ENCODE data around the gene MEF2A. TPM values are rescaled to one million over a fixed set of nuclear protein-coding genes. Genes with fewer than 3 reads are reported as not detected.

Gene MEF2A
- total and polyA plus RNA-seq, 12 donors = 31.2 to 194 (median 167) TPM

GRCh38 chr15:99584081-99584600 is 18.4 kb downstream of the MEF2A start:
- no peak for ATAC-seq
- Histone ChIP-seq H3K36me3 (peaks cover 0 to 6% (median 0%) of the 10 kb centered on the region in 9 donors), H3K9me3 (peaks cover 0 to 38% (median 19%) of the 10 kb centered on the region in 11 donors), H3K4me3 (no peak overlapping the region), H3K27ac (no peak overlapping the region), H3K4me1 (peaks cover 8 to 54% (median 42%) of the 10 kb centered on the region in 9 donors), H3K27me3 (no peaks in the 10 kb centered on the region)
- no peak for TF ChIP-seq CTCF (IDR thresholded peaks at IDR 0.05)
- 60 to 74% methylated on average over 2 of the region's 2 CpGs for WGBS, 2 donors
- intact Hi-C loops (cut with DNase I) = loop anchor here in 3 of 10 donors (5.0 to 10.0 kb wide), 3 partner anchors 103 to 299 kb away; no protein-coding TSS in a partner anchor
- DNase-seq = no peak

GRCh38 chr15:99586121-99586520 is 20.3 kb downstream of the MEF2A start:
- Histone ChIP-seq H3K4me3 (no peak overlapping the region), H3K27me3 (no peaks in the 10 kb centered on the region), H3K27ac (no peak overlapping the region), H3K4me1 (peaks cover 0 to 52% (median 37%) of the 10 kb centered on the region in 9 donors), H3K9me3 (peaks cover 0 to 38% (median 19%) of the 10 kb centered on the region in 11 donors), H3K36me3 (peaks cover 0 to 6% (median 0%) of the 10 kb centered on the region in 9 donors)
- ATAC-seq (no peak), DNase-seq (no peak)
- intact Hi-C loops (cut with DNase I) = loop anchor here in 1 of 10 donors (10.0 kb wide), 1 partner anchor 301 kb away; no protein-coding TSS in a partner anchor
- no peak for TF ChIP-seq CTCF (IDR thresholded peaks at IDR 0.05)
- WGBS, 2 donors = 81 to 83% methylated on average over 1 of the region's 1 CpG

GRCh38 chr15:99589801-99590200 is 24.0 kb downstream of the MEF2A start:
- ATAC-seq (no peak), DNase-seq (no peak)
- intact Hi-C loops (cut with DNase I) = loop anchor here in 2 of 10 donors (5.0 to 10.0 kb wide), 2 partner anchors 92 to 305 kb away; no protein-coding TSS in a partner anchor
- no peak overlapping the region for H3K4me3 ChIP-seq
- no peaks in the 10 kb centered on the region for H3K27me3 ChIP-seq
- no peak for TF ChIP-seq CTCF (IDR thresholded peaks at IDR 0.05)
- peaks cover 0 to 32% (median 19%) of the 10 kb centered on the region in 11 donors for H3K9me3 ChIP-seq
- peaks cover 0 to 62% (median 44%) of the 10 kb centered on the region in 9 donors for H3K4me1 ChIP-seq
- peaks cover 0 to 6% (median 0%) of the 10 kb centered on the region in 9 donors for H3K36me3 ChIP-seq
- no peak overlapping the region for H3K27ac ChIP-seq

GRCh38 chr15:99590913-99591646 is 25.3 kb downstream of the MEF2A start:
- H3K4me3 ChIP-seq = no peak overlapping the region
- no peak for DNase-seq
- peak overlapping the region in 2 of 10 donors; percentile 5 to 43 for H3K27ac ChIP-seq
- 81 to 89% methylated on average over 2 of the region's 2 CpGs for WGBS, 2 donors
- ATAC-seq = no peak
- intact Hi-C loops (cut with DNase I) = loop anchor here in 1 of 10 donors (5.0 kb wide), 1 partner anchor 91 kb away; no protein-coding TSS in a partner anchor
- H3K4me1 ChIP-seq = peaks cover 0 to 75% (median 57%) of the 10 kb centered on the region in 9 donors
- no peak for TF ChIP-seq CTCF (IDR thresholded peaks at IDR 0.05)
- peaks cover 0 to 5% (median 0%) of the 10 kb centered on the region in 9 donors for H3K36me3 ChIP-seq
- no peaks in the 10 kb centered on the region for H3K27me3 ChIP-seq
- H3K9me3 ChIP-seq = peaks cover 0 to 24% (median 7%) of the 10 kb centered on the region in 11 donors
